Retinal pigment epithelial cell (primary cell): ENCODE measurements around the gene AGMO.
A peak's percentile ranks its signal among the peaks of the same experiment; 100 is the strongest.

Experiments used
- DNase-seq: peaks from one replicate; pipeline ENCODE4 v3.0.0-alpha.2; 2010; ENCODE audit warnings: low read depth
- H3K4me3 ChIP-seq: 2 replicates; pipeline ENCODE4 v1.5.1; 2011; ENCODE audit warnings: mild to moderate bottlenecking, low read length, control low read depth, moderate library complexity
- CTCF ChIP-seq: conservative IDR thresholded peaks from 2 replicates; pipeline ENCODE4 v1.5.1; 2011; ENCODE audit warnings: low read depth, low read length, control low read depth, inconsistent platforms

The AGMO gene

GRCh38 chr7:15397922-15398760, 163.7 kb downstream of the AGMO start:
- TF ChIP-seq CTCF, result no peak
- no peak overlapping the region for H3K4me3 ChIP-seq
- DNase-seq, result no peak

GRCh38 chr7:15397159-15397550, 164.7 kb downstream of the AGMO start:
- no peak for DNase-seq
- no peak overlapping the region for H3K4me3 ChIP-seq

GRCh38 chr7:15396210-15397158, 165.3 kb downstream of the AGMO start:
- DNase-seq, result no peak
- no peak for TF ChIP-seq CTCF
- no peak overlapping the region for H3K4me3 ChIP-seq

More at GRCh38 chr7:15397159-15397550, 164.7 kb downstream of the AGMO start:
- no peak for TF ChIP-seq CTCF

- no peak for DNase-seq
- TF ChIP-seq CTCF, result peak; percentile 39
- H3K4me3 ChIP-seq, result no peak overlapping the region
Observed at GRCh38 chr7:15389073-15389472, 172.7 kb downstream of the AGMO start.

- no peak overlapping the region for H3K4me3 ChIP-seq
- TF ChIP-seq CTCF, result no peak
- no peak for DNase-seq
Observed at GRCh38 chr7:15378494-15379145, 183.2 kb downstream of the AGMO start.

- no peak for DNase-seq
- no peak overlapping the region for H3K4me3 ChIP-seq
Observed at GRCh38 chr7:15376600-15376999, 185.2 kb downstream of the AGMO start.

More at GRCh38 chr7:15376600-15376999, 185.2 kb downstream of the AGMO start:
- TF ChIP-seq CTCF, result no peak
